Natural killer cell treated with Interleukin-12 subunit alpha and Interleukin-12 subunit beta and Interleukin-15 and Interleukin-18, amount 100 ng/mL, for 72 hours (primary cell): Measurements from ENCODE around the gene CTNNBIP1. TPM values are rescaled to one million over a fixed set of nuclear protein-coding genes. Genes with fewer than 3 reads are reported as not detected.
"Not testable (repeated sequence)": the region's sequence is repeated elsewhere in the genome, so short reads cannot be mapped to it uniquely, and the experiment has no call there.

Experiments used
- ATAC-seq, 2 donors: fragments of 150-1000 bp; cut with Tn5 transposase in 1 of 2; sonication (Bioruptor Pico), chemical (Tn5 transposase) in 1 of 2; 2 replicates each; pipeline ENCODE4 v1.10.0; 2021
- DNase-seq: peaks from one replicate; pipeline ENCODE4 v3.0.0; 2022; ENCODE audit warnings: low spot score
- H3K27ac Mint-ChIP-seq, 2 donors: 1 replicate in 1 of 2; 2 replicates in 1 of 2; pipeline ENCODE4 v1.8.0; 2022; ENCODE audit warnings: mixed read lengths in 2 of 2, mild to moderate bottlenecking in 1 of 2, moderate library complexity in 1 of 2
- H3K27me3 Mint-ChIP-seq, 2 donors: 1 replicate in 1 of 2; 2 replicates in 1 of 2; pipeline ENCODE4 v1.8.0; 2022; ENCODE audit warnings: mixed read lengths in 2 of 2
- H3K36me3 Mint-ChIP-seq: one replicate; pipeline ENCODE4 v1.8.0; 2022; ENCODE audit warnings: mixed read lengths
- H3K4me1 Mint-ChIP-seq, 2 donors: 1 replicate in 1 of 2; 2 replicates in 1 of 2; pipeline ENCODE4 v1.8.0; 2022; ENCODE audit warnings: low read depth in 2 of 2, mixed read lengths in 2 of 2, mild to moderate bottlenecking in 1 of 2
- H3K4me3 Mint-ChIP-seq: one replicate; pipeline ENCODE4 v1.8.0; 2022; ENCODE audit warnings: mixed read lengths
- H3K9me3 Mint-ChIP-seq: 2 replicates; pipeline ENCODE4 v1.8.0; 2022; ENCODE audit warnings: mixed read lengths
- total RNA-seq, 2 donors: library from RNA; stranded (reverse); gene quantifications; one replicate each; pipeline ENCODE4 v1.2.3, GENCODE V29; 2022

Gene CTNNBIP1, protein sequence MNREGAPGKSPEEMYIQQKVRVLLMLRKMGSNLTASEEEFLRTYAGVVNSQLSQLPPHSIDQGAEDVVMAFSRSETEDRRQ
- 10 to 100 TPM; 12.5 to 18.7 TPM for total RNA-seq

DNA sequence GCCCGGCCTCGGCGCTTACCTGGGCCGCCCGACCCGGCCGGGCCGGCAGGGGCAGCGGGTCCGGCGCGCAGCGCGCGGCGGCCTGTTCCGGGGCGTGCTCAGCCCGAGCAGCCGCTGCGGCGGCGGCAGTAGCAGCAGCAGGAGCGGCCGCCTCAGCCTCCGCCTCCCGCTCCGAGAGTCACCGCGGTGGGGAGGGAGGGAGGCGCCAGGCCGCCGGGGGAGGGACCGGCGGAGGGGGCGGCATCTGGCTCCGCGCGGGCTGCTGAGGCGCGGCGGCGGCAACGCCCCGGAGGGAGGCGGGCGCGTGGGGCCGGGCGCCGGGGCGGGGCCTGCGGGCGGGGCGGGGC, at the start of gene CTNNBIP1:
Gene CTNNBIP1, minus strand, starts transcription at position 194 of the 347 bp plus-strand sequence. CDS start 38,205 bp downstream, outside the sequence.
- Mint-ChIP-seq H3K27me3 (no peaks in the 10 kb centered on the region), H3K27ac (peak within 1 kb of the TSS; percentile 94 to 99), H3K4me1 (peaks cover 39 to 46% of the 10 kb centered on the region in 2 donors), H3K4me3 (peak within 1 kb of the TSS; percentile 100), H3K9me3 (no peaks in the 10 kb centered on the region), H3K36me3 (no peaks in the 10 kb centered on the region)
- ATAC-seq (peak; percentile 91 to 93), DNase-seq (no peak)

DNA sequence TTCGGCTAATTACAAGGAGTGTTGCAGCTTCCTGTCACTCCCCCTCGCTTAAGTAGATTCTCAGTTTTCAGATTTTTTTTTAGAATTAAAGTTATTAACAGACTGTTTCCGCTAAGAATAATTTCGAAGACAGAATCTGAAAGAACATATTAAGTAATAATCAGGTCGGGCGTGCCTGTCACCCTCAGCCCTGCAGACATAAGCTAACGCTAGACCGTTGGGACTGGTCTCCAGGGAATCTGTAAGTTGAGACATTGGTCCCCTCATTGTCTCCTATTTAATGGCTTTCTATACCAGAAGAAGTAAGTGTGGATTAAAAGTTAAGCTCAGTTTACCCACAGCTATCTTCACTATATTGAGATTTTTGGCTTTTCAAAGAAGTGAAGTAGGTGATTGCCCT, 47.7 kb upstream of the CTNNBIP1 start:
- Mint-ChIP-seq H3K9me3 (no peaks in the 10 kb centered on the region), H3K27ac (no peak overlapping the region), H3K36me3 (no peaks in the 10 kb centered on the region), H3K27me3 (no peaks in the 10 kb centered on the region), H3K4me3 (no peak overlapping the region), H3K4me1 (no peaks in the 10 kb centered on the region)
- no peak for ATAC-seq
- DNase-seq, result no peak

- H3K27me3 Mint-ChIP-seq, result no peaks in the 10 kb centered on the region
- peaks cover 20% of the 10 kb centered on the region in 2 donors for H3K4me1 Mint-ChIP-seq
- H3K36me3 Mint-ChIP-seq, result no peaks in the 10 kb centered on the region
- DNase-seq, result no peak
- no peak overlapping the region for H3K4me3 Mint-ChIP-seq
- no peak for ATAC-seq
- H3K9me3 Mint-ChIP-seq, result no peaks in the 10 kb centered on the region
- no peak overlapping the region for H3K27ac Mint-ChIP-seq
Measured at GRCh38 chr1:9946315-9946714, 36.2 kb upstream of the CTNNBIP1 start.

GRCh38 chr1:9942939-9943788, 33.1 kb upstream of the CTNNBIP1 start, which contains the start of the genes LZIC and NMNAT1:
LZIC (minus strand) TSS chr1:9943391; CDS start chr1:9936619, 6,772 bp downstream.
NMNAT1 (plus strand) TSS chr1:9943475; CDS start chr1:9972074, 28,599 bp downstream.
- no peaks in the 10 kb centered on the region for H3K27me3 Mint-ChIP-seq
- peak within 1 kb of the TSS; percentile 99 for H3K4me3 Mint-ChIP-seq
- peak within 1 kb of the TSS; percentile 97 to 99 for H3K27ac Mint-ChIP-seq
- H3K4me1 Mint-ChIP-seq, result peaks cover 10% of the 10 kb centered on the region in 2 donors
- ATAC-seq (peak; percentile 100), DNase-seq (peak; percentile 97)
- H3K36me3 Mint-ChIP-seq, result no peaks in the 10 kb centered on the region
- H3K9me3 Mint-ChIP-seq, result no peaks in the 10 kb centered on the region

DNA sequence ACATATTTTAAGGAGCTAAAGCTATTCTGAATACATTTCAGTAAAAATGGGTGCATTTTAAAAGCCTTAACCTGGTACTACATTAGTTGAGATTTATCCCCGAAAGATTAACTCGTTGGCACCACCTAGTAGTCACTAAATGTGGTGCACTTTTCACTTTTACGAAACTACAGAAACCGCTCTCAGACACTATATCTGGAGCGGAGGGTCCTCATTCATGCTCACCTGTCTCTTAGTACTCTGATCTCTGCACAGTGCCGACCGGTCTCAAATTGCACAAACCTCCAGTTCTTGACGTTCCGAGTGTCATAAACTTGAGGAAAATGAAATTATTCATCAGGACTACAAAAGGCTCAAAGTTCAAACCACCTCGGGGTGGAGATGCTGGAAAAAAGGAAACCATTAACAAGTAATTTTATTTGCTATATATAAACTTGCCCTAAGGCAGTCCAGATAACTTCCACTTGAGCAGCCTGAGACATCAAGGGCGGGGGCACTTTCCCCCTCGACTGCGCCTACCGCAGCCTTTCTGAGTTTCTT, 32.4 kb upstream of the CTNNBIP1 start:
- Mint-ChIP-seq H3K27me3 (no peaks in the 10 kb centered on the region), H3K27ac (peak overlapping the region; percentile 97 to 99), H3K9me3 (no peaks in the 10 kb centered on the region), H3K36me3 (no peaks in the 10 kb centered on the region), H3K4me1 (peaks cover 10% of the 10 kb centered on the region in 2 donors), H3K4me3 (peak overlapping the region; percentile 99)
- no peak for DNase-seq
- peak in 1 of 2 donors; percentile 45 for ATAC-seq

DNA sequence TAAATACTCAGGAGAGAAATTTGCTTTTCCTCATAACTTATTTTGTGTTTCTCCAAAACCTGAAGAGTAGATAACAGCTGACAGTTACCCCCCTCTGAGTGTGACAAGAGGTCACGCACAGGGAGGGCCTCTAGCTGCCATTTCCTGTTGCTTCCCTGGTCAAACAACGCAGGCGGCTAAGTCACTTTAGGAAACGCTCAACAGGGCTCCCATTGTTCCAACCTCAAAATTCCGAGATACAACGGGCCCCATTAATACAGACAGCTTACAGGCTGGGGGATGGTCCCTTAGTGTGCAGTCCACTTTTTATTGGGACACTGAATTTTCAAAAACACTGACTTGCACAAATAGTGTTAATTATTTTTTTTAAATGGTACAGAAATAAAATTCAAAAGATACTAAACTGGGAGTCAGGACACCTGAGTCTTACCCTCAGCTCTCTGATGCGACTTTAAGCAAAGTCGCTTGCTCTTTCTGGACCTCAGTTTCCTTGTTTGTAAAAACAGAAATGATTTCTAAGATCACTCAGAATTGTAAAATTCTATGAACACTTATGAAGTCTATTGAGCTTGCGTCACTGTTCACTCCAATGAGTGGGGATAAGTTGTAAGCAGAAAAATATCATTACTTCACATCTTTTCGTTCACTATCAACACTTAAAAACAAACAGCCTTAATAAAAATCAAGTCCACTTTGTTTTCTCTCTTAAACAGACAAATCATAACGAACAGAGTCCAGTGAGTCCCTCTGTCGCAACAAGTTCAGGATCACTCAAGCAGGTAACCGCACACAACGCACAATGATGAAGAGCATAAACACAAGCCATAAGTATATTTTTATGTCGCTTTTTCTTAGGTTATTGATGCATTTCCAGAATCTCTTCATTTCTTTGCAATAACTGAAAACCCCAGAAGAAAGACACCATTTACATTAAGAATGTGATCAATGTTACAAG, 19.6 kb upstream of the CTNNBIP1 start:
- H3K36me3 Mint-ChIP-seq, result peaks cover 4% of the 10 kb centered on the region

GRCh38 chr1:9927259-9927658, 17.2 kb upstream of the CTNNBIP1 start:
- peaks cover 4% of the 10 kb centered on the region for H3K36me3 Mint-ChIP-seq

More for the DNA sequence above, 19.6 kb upstream of the CTNNBIP1 start:
- Mint-ChIP-seq H3K27me3 (no peaks in the 10 kb centered on the region), H3K4me1 (no peaks in the 10 kb centered on the region), H3K27ac (no peak overlapping the region), H3K4me3 (no peak overlapping the region), H3K9me3 (no peaks in the 10 kb centered on the region)
- ATAC-seq (no peak), DNase-seq (no peak)

DNA sequence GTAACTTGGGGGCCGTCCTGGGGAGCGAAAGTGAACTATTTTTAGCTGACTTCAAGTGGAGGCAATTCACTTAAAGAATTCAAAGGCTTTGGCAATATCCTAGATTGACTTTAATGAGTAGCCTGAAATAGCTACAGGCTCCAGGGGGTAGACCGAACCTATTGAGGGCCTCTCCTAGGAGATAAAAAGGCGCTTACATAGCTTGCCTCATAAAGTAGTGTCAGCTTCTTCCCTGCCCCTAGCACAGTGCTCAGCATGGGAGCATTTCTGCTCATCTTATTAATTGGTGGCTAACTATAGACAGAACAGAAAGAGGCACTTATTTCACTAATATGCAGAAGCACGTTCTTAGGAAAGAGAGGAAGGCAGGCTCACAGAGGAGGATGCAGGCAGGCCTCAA, 12.3 kb upstream of the CTNNBIP1 start:
- Mint-ChIP-seq H3K9me3 (no peaks in the 10 kb centered on the region), H3K27ac (no peak overlapping the region)

More at GRCh38 chr1:9927259-9927658, 17.2 kb upstream of the CTNNBIP1 start:
- DNase-seq (no peak), ATAC-seq (no peak)
- Mint-ChIP-seq H3K4me3 (no peak overlapping the region), H3K9me3 (no peaks in the 10 kb centered on the region), H3K27me3 (no peaks in the 10 kb centered on the region), H3K27ac (no peak overlapping the region), H3K4me1 (no peaks in the 10 kb centered on the region)

DNA sequence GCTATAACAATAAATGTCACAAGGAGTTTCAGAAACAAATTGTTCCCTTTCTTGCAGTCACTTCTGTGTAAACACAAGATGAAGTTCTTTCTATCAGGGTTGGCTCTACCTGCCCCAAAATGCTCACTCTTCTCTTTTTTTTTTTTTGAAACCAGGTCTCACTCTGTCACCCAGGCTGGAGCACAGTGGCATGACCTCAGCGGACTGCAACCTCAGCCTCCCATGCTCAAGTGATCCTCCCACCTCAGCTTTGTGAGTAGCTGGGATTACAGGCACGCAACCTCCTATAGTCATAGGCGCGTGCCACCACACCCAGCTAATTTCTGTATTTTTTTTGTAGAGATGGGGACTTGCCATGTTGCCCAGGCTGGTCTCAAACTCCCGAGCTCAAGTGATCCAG, 10.5 kb upstream of the CTNNBIP1 start:
- Mint-ChIP-seq H3K27ac (no peak overlapping the region), H3K36me3 (no peaks in the 10 kb centered on the region), H3K4me1 (peaks cover 0 to 4% of the 10 kb centered on the region in 2 donors), H3K27me3 (no peaks in the 10 kb centered on the region), H3K9me3 (no peaks in the 10 kb centered on the region), H3K4me3 (no peak overlapping the region)
- DNase-seq (no peak), ATAC-seq (no peak)

More for the DNA sequence above, 12.3 kb upstream of the CTNNBIP1 start:
- ATAC-seq (no peak), DNase-seq (no peak)
- no peaks in the 10 kb centered on the region for H3K36me3 Mint-ChIP-seq
- H3K4me1 Mint-ChIP-seq, result peaks cover 0 to 4% of the 10 kb centered on the region in 2 donors
- no peak overlapping the region for H3K4me3 Mint-ChIP-seq
- H3K27me3 Mint-ChIP-seq, result no peaks in the 10 kb centered on the region

- H3K4me1 Mint-ChIP-seq, result peaks cover 0 to 4% of the 10 kb centered on the region in 2 donors
Measured at GRCh38 chr1:9917901-9918300, 7.8 kb upstream of the CTNNBIP1 start.

DNA sequence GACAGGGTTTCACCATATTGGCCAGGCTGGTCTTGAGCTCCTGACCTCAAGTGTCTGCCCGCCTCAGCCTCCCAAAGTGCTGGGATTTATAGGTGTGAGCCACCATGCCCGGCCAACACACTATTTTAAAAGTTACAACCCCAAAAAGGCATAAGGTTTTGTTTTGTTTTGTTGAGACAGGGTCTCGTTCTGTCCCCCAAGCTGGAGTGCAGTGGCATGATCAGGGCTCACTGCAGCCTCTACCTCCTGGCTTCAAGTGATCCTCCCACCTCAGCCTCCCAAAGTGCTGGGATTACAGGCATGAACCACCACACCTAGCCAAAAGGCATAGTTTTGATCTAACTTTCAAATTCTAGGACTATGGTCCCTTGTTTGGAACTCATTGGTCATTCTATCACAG, 7.4 kb upstream of the CTNNBIP1 start:
- not testable (repeated sequence) for H3K27me3 Mint-ChIP-seq, H3K4me3 Mint-ChIP-seq, H3K36me3 Mint-ChIP-seq, H3K4me1 Mint-ChIP-seq, H3K9me3 Mint-ChIP-seq, H3K27ac Mint-ChIP-seq, DNase-seq, ATAC-seq

More at GRCh38 chr1:9917901-9918300, 7.8 kb upstream of the CTNNBIP1 start:
- Mint-ChIP-seq H3K27me3 (no peaks in the 10 kb centered on the region), H3K4me3 (no peak overlapping the region), H3K9me3 (no peaks in the 10 kb centered on the region), H3K27ac (no peak overlapping the region), H3K36me3 (no peaks in the 10 kb centered on the region)
- DNase-seq, result no peak
- ATAC-seq, result no peak

GRCh38 chr1:9916452-9916851, 6.4 kb upstream of the CTNNBIP1 start:
- no peak overlapping the region for H3K27ac Mint-ChIP-seq
- H3K4me3 Mint-ChIP-seq, result no peak overlapping the region
- peaks cover 7 to 13% of the 10 kb centered on the region in 2 donors for H3K4me1 Mint-ChIP-seq

DNA sequence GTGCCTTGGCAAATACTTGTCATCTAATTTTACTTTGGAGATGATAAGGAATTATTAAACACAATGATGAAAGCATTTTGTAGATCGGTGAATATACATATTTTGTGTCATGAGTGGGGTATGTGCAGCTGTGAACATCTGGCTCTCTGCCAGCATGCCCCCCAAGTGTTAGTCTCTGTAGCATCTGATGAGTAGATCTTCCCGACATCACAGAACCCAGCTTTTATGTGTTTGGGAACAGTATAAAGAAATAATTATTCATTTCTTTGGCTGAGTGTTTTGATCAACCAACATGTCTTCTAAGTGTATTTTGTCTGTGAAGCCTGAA, 4.5 kb upstream of the CTNNBIP1 start:
- H3K9me3 Mint-ChIP-seq, result no peaks in the 10 kb centered on the region
- H3K27ac Mint-ChIP-seq, result no peak overlapping the region
- ATAC-seq, result no peak

More at GRCh38 chr1:9916452-9916851, 6.4 kb upstream of the CTNNBIP1 start:
- H3K9me3 Mint-ChIP-seq, result no peaks in the 10 kb centered on the region
- no peak for DNase-seq
- no peaks in the 10 kb centered on the region for H3K27me3 Mint-ChIP-seq
- no peaks in the 10 kb centered on the region for H3K36me3 Mint-ChIP-seq
- ATAC-seq, result no peak

More for the DNA sequence above, 4.5 kb upstream of the CTNNBIP1 start:
- Mint-ChIP-seq H3K4me1 (peaks cover 16 to 23% of the 10 kb centered on the region in 2 donors), H3K4me3 (no peak overlapping the region), H3K36me3 (no peaks in the 10 kb centered on the region), H3K27me3 (no peaks in the 10 kb centered on the region)
- DNase-seq, result no peak
